Measurements from ENCODE around the gene ARL17B.

DNA sequence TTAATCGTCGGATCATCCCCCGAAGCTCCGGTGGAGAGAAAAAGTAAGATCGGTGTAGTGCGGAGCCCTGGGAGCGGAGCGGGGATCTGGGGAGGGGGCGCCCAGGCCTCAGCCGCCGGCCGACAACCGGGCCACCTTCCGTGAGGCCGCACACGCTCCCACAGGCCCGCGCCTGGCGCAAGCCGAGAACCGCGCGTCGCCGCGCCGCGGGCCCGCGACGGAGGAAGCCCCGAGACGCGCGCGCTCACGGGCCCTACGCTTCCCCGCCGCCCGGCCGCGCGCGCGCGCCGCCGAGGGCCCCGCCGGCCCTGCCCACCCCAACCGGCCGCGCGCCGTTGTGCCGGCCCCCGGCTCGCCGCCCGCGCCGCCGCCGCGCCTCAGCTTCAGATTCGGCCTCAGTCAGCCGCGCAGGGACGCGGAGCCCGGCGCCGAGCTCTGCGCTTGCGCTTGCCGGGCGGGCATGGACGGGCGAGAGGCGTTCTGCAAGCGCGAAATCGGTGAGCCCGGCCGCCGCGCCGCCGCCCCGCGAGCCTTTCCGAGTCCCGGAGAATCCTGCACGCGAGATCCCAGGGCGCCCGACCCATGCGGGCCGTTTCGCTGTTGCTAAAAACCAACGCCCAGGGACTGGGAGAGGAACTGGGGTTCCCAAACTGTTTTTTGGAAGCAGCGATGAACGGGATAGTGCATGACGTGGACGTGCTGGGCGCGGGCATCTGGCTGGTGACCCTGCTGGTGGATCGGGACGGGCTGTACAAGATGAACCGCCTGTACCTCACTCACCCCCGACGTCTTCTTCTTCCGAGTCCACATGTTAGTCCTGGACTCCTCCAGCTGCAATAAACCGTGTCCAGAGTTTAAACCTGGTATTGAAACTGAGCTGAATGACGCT lies 94.7 kb downstream of the ARL17B start:
- TF ChIP-seq, protein P1, sequence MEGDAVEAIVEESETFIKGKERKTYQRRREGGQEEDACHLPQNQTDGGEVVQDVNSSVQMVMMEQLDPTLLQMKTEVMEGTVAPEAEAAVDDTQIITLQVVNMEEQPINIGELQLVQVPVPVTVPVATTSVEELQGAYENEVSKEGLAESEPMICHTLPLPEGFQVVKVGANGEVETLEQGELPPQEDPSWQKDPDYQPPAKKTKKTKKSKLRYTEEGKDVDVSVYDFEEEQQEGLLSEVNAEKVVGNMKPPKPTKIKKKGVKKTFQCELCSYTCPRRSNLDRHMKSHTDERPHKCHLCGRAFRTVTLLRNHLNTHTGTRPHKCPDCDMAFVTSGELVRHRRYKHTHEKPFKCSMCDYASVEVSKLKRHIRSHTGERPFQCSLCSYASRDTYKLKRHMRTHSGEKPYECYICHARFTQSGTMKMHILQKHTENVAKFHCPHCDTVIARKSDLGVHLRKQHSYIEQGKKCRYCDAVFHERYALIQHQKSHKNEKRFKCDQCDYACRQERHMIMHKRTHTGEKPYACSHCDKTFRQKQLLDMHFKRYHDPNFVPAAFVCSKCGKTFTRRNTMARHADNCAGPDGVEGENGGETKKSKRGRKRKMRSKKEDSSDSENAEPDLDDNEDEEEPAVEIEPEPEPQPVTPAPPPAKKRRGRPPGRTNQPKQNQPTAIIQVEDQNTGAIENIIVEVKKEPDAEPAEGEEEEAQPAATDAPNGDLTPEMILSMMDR (conservative IDR thresholded peaks at IDR 0.05; ENCODE audit: low read depth, low read length) = no peak
- no peak for TF ChIP-seq EZH2 (IDR thresholded peaks at IDR 0.05; ENCODE audit: borderline replicate concordance, low read depth, low read length, poor library complexity, severe bottlenecking)

Measured in A673 (cell line).